GM12878 (cell line): ENCODE data around the gene TLL2. TPM values are rescaled to one million over a fixed set of nuclear protein-coding genes. Genes with fewer than 3 reads are reported as not detected.

Experiments used
- ATAC-seq: fragments of 200-7000 bp; cut with Tn5 transposase; 3 replicates; pipeline ENCODE4 v1.9.1; 2020; ENCODE audit warnings: mild to moderate bottlenecking, moderate library complexity
- BruUV-seq: library from RNA; stranded (reverse); fragments of 400-500 nt; replicated peaks from 2 replicates; lab custom pipeline; 2021; lab: Mats Ljungman, UMichigan
- CTCF ChIA-PET: fragments of 300-600 bp; sonication (Branson Sonifier 250); formaldehyde crosslinking; extraction: SDS; loops from one replicate; lab custom pipeline; 2021; ENCODE audit warnings: inconsistent platforms; lab: Yijun Ruan, JAX
- POLR2A ChIA-PET: fragments of 350-600 bp; formaldehyde crosslinking; extraction: SDS; loops from one replicate; lab custom pipeline; 2021; ENCODE audit warnings: inconsistent platforms; lab: Charles Lee
- RAD21 ChIA-PET: fragments of 300-600 bp; sonication (Branson Sonifier 250); formaldehyde crosslinking; loops from one replicate; lab custom pipeline; 2023; ENCODE audit warnings: antibody characterized with exemption; ENCODE audit not compliant: unreplicated experiment; lab: Charles Lee
- SMC1A ChIA-PET: fragments of 300-600 bp; sonication (Branson Sonifier 250); formaldehyde crosslinking; loops from one replicate; lab custom pipeline; 2023; ENCODE audit not compliant: unreplicated experiment, uncharacterized antibody; lab: Charles Lee
- DNase-seq: peaks from one replicate; pipeline ENCODE4 v3.0.0-alpha.2; 2011; ENCODE audit warnings: low read depth, low spot score
- FAIRE-seq: peaks from 3 replicates; lab custom pipeline; 2011; peaks lifted over from hg19 to GRCh38; lab: Jason Lieb, UNC
- H2AFZ ChIP-seq: 2 replicates; pipeline ENCODE4 v1.6.0; 2011; ENCODE audit warnings: low read depth, low read length, control low read depth; ENCODE audit not compliant: control insufficient read depth
- H3K27ac ChIP-seq: 2 replicates; pipeline ENCODE4 v1.5.1; 2011; ENCODE audit warnings: control low read depth; ENCODE audit not compliant: control insufficient read depth, insufficient read depth
- H3K27me3 ChIP-seq, 2 experiments: replicated peaks in 1 of 2; 2 replicates each; pipeline versions ENCODE4 v1.6.0 to v1.6.1; 2011; ENCODE audit warnings: low read length in 1 of 2; ENCODE audit not compliant: control insufficient read depth in 2 of 2, insufficient read depth in 2 of 2
- H3K36me3 ChIP-seq, 2 experiments: 2 replicates each; pipeline ENCODE4 v1.5.1; 2011; ENCODE audit warnings: low read length in 1 of 2; ENCODE audit not compliant: control insufficient read depth in 2 of 2, insufficient read depth in 2 of 2
- H3K4me1 ChIP-seq: 2 replicates; pipeline ENCODE4 v1.6.1; 2011; ENCODE audit warnings: mild to moderate bottlenecking, low read length, moderate library complexity, mixed read lengths; ENCODE audit not compliant: control insufficient read depth, insufficient read depth
- H3K4me2 ChIP-seq: 2 replicates; pipeline ENCODE4 v1.6.0; 2011; ENCODE audit warnings: control low read depth; ENCODE audit not compliant: control insufficient read depth, insufficient read depth
- H3K4me3 ChIP-seq: fragments of 200-600 bp; sonication (generic); 2 replicates; pipeline ENCODE4 v1.5.1; 2016
- H3K79me2 ChIP-seq: 2 replicates; pipeline ENCODE4 v1.6.0; 2011; ENCODE audit warnings: low read length; ENCODE audit not compliant: control insufficient read depth, insufficient read depth
- H3K9ac ChIP-seq: 2 replicates; pipeline ENCODE4 v1.8.0; 2011; ENCODE audit warnings: low read length, control low read depth, mixed read lengths; ENCODE audit not compliant: control insufficient read depth, insufficient read depth
- H3K9me3 ChIP-seq: replicated peaks from 3 replicates; pipeline ENCODE4 v1.5.1; 2011; ENCODE audit warnings: mild to moderate bottlenecking, low read length; ENCODE audit not compliant: control insufficient read depth, insufficient read depth
- H4K20me1 ChIP-seq: 2 replicates; pipeline ENCODE4 v1.6.0; 2011; ENCODE audit not compliant: control insufficient read depth, insufficient read depth
- BACH1 ChIP-seq: fragments of 450-650 bp; IDR thresholded peaks from 2 replicates; pipeline ENCODE4 v1.6.1; 2017; ENCODE audit warnings: mild to moderate bottlenecking, borderline replicate concordance
- E2F8 ChIP-seq: fragments of 450-650 bp; IDR thresholded peaks from 2 replicates; pipeline ENCODE4 v1.6.1; 2018; ENCODE audit warnings: mild to moderate bottlenecking, low read depth, moderate library complexity; ENCODE audit not compliant: partially characterized antibody
- FOXM1 ChIP-seq: IDR thresholded peaks from 2 replicates; pipeline ENCODE4 v1.6.1; 2012; ENCODE audit warnings: low read depth, mild to moderate bottlenecking, inconsistent platforms, low read length, moderate library complexity
- IRF5 ChIP-seq: fragments of 450-650 bp; IDR thresholded peaks from 2 replicates; pipeline ENCODE4 v1.6.1; 2017; ENCODE audit warnings: borderline replicate concordance
- JUND ChIP-seq: IDR thresholded peaks from 2 replicates; pipeline ENCODE4 v1.6.1; 2012; ENCODE audit warnings: low read depth, mild to moderate bottlenecking, low read length, improper control_type of control experiment, moderate library complexity
- MEF2B ChIP-seq: fragments of 450-650 bp; IDR thresholded peaks from 2 replicates; pipeline ENCODE4 v1.6.1; 2018; ENCODE audit warnings: mild to moderate bottlenecking, moderate library complexity; ENCODE audit not compliant: partially characterized antibody, poor library complexity, severe bottlenecking
- NFXL1 ChIP-seq: fragments of 450-650 bp; IDR thresholded peaks from 2 replicates; pipeline ENCODE4 v1.6.1; 2017; ENCODE audit warnings: antibody characterized with exemption, mild to moderate bottlenecking, borderline replicate concordance
- PKNOX1 ChIP-seq: fragments of 450-650 bp; IDR thresholded peaks from 2 replicates; pipeline ENCODE4 v1.6.1; 2016; ENCODE audit warnings: mild to moderate bottlenecking
- POLR2AphosphoS2 ChIP-seq: IDR thresholded peaks from 2 replicates; pipeline ENCODE4 v1.6.1; 2011; ENCODE audit warnings: low read depth, mild to moderate bottlenecking, low read length, improper control_type of control experiment, moderate library complexity
- POLR2AphosphoS5 ChIP-seq: IDR thresholded peaks from 2 replicates; pipeline ENCODE4 v1.6.1; 2011; ENCODE audit warnings: mild to moderate bottlenecking, low read length, inconsistent platforms
- SMAD5 ChIP-seq: IDR thresholded peaks from 2 replicates; pipeline ENCODE4 v1.6.1; 2016; ENCODE audit warnings: antibody characterized with exemption, low read depth
- STAT1 ChIP-seq: fragments of 450-650 bp; conservative IDR thresholded peaks from 2 replicates; pipeline ENCODE4 v1.6.1; 2014; ENCODE audit warnings: antibody characterized with exemption, mild to moderate bottlenecking
- TARDBP ChIP-seq: IDR thresholded peaks from 2 replicates; pipeline ENCODE4 v1.6.1; 2016; ENCODE audit warnings: borderline replicate concordance
- USF2 ChIP-seq: IDR thresholded peaks from 2 replicates; pipeline ENCODE4 v1.6.1; 2011; ENCODE audit warnings: low read depth, low read length, improper control_type of control experiment, borderline replicate concordance
- ZBTB11 ChIP-seq: fragments of 450-650 bp; formaldehyde crosslinking; IDR thresholded peaks from 2 replicates; pipeline ENCODE4 v1.5.0; 2022; ENCODE audit warnings: mild to moderate bottlenecking, missing genetic modification characterization
- WGBS: methylation state at CpG from one replicate; pipeline ENCODE4 v1.1.6; 2016; ENCODE audit warnings: low lambda C conversion rate; ENCODE audit not compliant: insufficient replicate concordance, insufficient coverage; ENCODE audit errors: missing lambda C conversion rate; 5-methylcytosine and 5-hydroxymethylcytosine counted together
- in situ Hi-C: fragments of 300-500 bp; cut with MboI; formaldehyde crosslinking; loops from 9 replicates; pipeline ENCODE4 v1.14.3; 2018; ENCODE audit warnings: mixed read lengths
- intact Hi-C: fragments of 100-400 bp; cut with micrococcal nuclease; formaldehyde crosslinking; loops from one replicate; pipeline ENCODE4 v1.14.2; 2022; ENCODE audit not compliant: unreplicated experiment
- polyA plus RNA-seq, 11 experiments: library from polyadenylated mRNA; depleted of rRNA in 4 of 11; unstranded in 6 of 11; stranded (reverse) in 5 of 11; fragments of >200 nt; fragmentation: Nextera tagmentation in 4 of 11; fragmentation: Illumina TruSeq in 1 of 11; extraction: Ambion mirVana in 4 of 11; extraction: Trizol in 1 of 11; gene quantifications; 1 replicate in 1 of 11; 2 replicates in 10 of 11; pipeline versions ENCODE4 v1.2.1 to v1.2.3, GENCODE V29; 2011 to 2016; ENCODE audit warnings: inconsistent platforms in 2 of 11, missing spikeins in 2 of 11, low read depth in 1 of 11
- total RNA-seq, 4 experiments: library from RNA; depleted of rRNA in 3 of 4; stranded (reverse); fragments of >200 nt in 3 of 4; fragmentation: Illumina TruSeq in 1 of 4; extraction: Trizol in 1 of 4; gene quantifications; 2 replicates each; pipeline versions ENCODE4 v1.2.1 to v1.2.3, GENCODE V29; 2013 to 2021

Gene TLL2
- total and polyA plus RNA-seq, 10 of the 15 experiments (the other 5 are each of a cell fraction or from before 2014, with no cell fraction given) = 0.02 to 2.1 (median 0.52) TPM

GRCh38 chr10:96422525-96422924 is 91.2 kb downstream of the TLL2 start:
- ChIA-PET POLR2A (no interaction called here), CTCF (interaction anchor here (1.4 to 1.9 kb wide), 2 partner anchors 11 to 89 kb away, joined by 3 to 7 read pairs; no protein-coding TSS in a partner anchor)
- in situ Hi-C loops = no loop called here
- TF ChIP-seq IRF5 (no peak), USF2 (no peak), JUND (no peak), STAT1 (no peak), MEF2B (no peak), E2F8 (no peak), PKNOX1 (no peak), POLR2AphosphoS2 (no peak), NFXL1 (no peak), ZBTB11 (no peak), SMAD5 (no peak), FOXM1 (no peak), BACH1 (no peak), TARDBP (no peak), POLR2AphosphoS5 (no peak)

More at GRCh38 chr10:96422525-96422924, 91.2 kb downstream of the TLL2 start:
- H3K9me3 ChIP-seq = no peaks in the 10 kb centered on the region
- ChIA-PET SMC1A (interaction anchor here (1.0 to 1.1 kb wide), 2 partner anchors 10 to 15 kb away, joined by 3 read pairs; no protein-coding TSS in a partner anchor), RAD21 (interaction anchor here (0.6 to 1.2 kb wide), 2 partner anchors 25 to 44 kb away, joined by 3 read pairs; no protein-coding TSS in a partner anchor)
- H4K20me1 ChIP-seq = no peaks in the 10 kb centered on the region
- no peak overlapping the region for H3K9ac ChIP-seq
- no peak overlapping the region for H3K4me3 ChIP-seq
- intact Hi-C loops = no loop called here
- DNase-seq (no peak), ATAC-seq (no peak), FAIRE-seq (no peak)
- no peak overlapping the region for H3K4me2 ChIP-seq
- peaks cover 9% of the 10 kb centered on the region for H3K4me1 ChIP-seq
- no peaks in the 10 kb centered on the region for H3K36me3 ChIP-seq
- H3K79me2 ChIP-seq = no peaks in the 10 kb centered on the region
- WGBS = 81% methylated on average over 9 of the region's 9 CpGs
- H2AFZ ChIP-seq = no peak overlapping the region
- H3K27me3 ChIP-seq = no peaks in the 10 kb centered on the region
- no peak overlapping the region for H3K27ac ChIP-seq
- no TSS peak for BruUV-seq
